Fibroblast of skin of left biceps (primary cell): ENCODE measurements around the gene MCRS1.

ENCODE experiments used
- DNase-seq, 2 experiments: peaks; one replicate each; pipeline ENCODE4 v3.0.0-alpha.2; 2013; ENCODE audit warnings: low read depth in 2 of 2

Gene MCRS1

DNA sequence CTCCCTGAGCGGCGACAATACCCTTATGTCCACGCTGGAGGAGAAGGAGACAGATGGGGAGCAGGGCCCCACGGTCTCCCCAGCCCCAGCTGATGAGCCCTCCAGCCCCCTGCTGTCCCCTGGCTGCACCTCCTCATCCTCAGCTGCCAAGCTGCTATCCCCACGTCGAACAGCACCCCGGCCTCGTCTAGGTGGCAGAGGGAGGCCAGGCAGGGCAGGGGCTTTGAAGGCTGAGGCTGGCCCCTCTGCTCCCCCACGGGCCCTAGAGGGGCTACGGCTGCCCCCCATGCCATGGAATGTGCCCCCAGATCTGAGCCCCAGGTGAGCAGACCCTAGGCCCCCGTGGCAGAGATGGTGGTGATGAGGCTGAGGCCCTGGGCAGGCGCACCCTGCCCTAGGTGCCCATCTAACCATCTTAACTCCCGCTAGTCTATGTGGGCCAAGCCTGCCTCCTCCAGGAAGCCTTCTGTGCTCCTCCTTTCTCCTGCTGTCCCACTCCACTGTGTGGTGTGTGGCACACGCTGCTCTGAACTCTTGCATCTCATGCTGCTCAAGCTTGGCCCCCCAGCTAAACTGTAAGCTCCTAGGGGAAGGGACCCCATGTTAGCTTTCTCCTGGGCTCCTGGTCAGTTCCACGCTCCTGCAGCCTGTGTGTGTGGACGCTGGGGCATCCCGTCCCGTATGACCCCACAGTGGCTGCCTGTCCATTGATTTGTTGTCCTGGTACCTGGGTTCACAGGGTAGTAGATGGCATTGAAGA is 12.1 kb downstream of the MCRS1 start:
- DNase-seq: no peak

DNA sequence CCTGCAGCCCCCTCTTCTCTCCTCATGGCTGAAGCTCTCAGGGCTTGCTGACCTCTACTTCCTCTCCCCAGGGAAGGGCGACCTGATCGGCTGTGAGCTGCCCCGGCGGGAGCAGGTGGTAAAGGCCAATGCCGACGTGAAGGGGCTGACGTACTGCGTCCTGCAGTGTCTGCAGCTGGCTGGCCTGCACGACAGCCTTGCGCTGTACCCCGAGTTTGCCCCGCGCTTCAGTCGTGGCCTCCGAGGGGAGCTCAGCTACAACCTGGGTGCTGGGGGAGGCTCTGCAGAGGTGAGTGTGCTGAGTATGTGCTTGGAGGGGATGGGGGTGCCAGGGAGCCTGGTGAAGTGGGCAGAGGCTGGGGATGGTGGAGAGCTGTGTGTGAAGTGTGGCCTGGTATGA is 13.7 kb downstream of the MCRS1 start:
- DNase-seq: no peak

DNA sequence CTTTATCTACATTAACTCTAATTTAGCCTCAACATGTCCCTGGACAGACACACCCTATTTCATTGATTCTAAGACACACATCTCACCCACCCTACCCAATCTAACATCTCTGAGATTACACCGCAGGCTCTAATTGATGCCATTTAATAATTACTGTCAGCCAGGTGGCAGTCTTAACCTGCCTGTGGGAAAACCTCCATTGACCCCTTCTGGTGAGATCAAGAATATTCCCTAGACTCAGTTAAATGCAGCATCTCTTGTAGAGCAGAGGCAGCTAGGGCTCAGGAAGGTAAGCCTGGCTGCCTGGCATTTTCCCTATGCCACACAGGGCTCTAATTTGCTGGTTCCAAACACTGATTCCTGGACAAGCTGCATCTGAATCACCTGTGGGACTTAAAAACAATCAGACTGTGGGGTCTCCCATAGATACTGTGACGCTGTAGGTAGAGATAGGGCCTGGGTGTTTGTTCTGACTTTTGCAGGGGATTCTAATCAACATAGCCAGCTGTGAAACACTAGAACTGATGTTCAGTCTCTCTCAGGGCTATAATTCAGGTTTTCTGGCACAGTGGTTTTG is 14.3 kb downstream of the MCRS1 start:
- DNase-seq: no peak

DNA sequence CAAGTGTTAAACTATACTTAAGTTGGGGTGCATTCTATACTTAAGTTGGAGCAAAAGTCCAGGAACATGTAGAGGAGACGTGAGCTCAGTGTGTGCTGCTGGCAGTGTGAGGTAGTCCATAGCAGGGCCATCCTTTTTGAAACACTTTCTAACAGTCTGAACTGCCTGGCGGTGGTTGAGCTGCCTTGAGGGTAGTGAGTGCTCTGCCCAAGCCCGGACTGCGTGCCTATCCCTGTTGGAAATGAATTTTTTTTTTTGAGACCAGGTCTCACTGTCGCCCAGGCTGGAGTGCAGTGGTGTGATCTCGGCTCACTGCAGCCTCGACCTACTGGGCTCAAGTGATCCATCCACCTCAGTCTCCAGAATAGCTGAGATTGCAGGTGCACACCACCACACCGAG is 15.0 kb downstream of the MCRS1 start:
- no peak for DNase-seq

DNA sequence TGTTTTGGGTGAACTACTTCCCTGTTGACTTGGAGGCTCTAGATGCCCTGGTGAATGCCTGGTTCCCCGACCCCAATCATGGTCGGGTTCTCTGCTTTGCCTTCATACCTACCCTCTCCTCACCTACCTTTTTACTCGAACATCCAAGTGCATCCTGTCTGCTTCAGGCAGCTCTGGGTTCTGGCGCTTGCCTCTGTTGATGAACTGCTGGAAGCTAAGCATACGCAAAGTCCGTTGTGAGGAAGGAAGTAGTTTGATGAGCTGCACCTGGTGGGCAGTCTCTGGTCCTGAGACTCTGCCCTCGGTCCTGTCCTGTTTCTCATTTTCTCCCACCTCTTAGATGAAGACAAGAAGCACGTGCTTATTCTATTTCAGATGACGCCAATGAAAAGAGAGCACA is 15.5 kb downstream of the MCRS1 start:
- no peak for DNase-seq

DNA sequence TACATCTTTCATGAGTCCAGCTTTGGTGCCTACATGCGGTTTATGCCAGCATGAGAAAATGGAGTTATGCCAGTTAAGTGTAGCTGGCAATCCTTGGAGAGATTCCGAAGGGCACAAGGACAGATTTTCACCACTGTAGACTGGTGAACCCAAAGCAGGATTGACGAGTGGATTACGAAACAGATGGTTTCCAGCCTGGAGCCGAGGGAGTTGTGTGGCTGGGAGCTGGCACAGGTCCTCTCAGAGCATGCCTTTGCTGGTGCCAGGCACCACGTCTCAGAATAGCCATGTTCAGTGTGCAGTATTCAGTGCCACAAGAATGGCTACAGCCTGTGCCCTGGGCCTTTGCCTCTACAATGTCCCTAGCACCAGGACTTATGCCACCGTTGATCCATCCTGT is 15.9 kb downstream of the MCRS1 start:
- DNase-seq: no peak

DNA sequence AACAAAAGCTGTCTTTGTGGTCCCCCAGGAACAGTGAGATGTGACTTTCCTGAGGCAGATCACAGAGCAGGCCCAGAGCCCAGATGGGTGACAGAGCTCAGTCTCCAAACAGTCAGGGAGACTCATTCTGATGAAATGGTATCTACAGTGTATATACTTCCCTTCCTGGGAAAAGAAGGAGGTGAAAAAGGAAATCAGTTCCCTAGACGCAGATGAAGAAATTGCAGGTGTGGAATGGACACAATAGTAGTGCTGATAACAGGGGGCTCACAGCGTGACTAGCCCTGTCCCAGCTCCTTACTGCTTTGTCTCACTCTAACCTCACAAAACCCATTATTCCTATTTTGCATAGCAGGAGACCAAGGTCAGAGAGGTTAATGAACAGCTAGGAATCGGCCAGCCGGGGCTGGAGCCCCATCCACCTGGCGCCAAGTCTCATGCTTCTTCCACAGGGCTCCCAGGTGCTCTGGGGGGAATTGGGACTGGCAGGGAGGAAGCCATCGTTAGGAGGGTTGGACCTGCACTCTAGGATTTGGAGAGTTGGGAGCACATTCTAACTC is 17.2 kb downstream of the MCRS1 start:
- DNase-seq: no peak

DNA sequence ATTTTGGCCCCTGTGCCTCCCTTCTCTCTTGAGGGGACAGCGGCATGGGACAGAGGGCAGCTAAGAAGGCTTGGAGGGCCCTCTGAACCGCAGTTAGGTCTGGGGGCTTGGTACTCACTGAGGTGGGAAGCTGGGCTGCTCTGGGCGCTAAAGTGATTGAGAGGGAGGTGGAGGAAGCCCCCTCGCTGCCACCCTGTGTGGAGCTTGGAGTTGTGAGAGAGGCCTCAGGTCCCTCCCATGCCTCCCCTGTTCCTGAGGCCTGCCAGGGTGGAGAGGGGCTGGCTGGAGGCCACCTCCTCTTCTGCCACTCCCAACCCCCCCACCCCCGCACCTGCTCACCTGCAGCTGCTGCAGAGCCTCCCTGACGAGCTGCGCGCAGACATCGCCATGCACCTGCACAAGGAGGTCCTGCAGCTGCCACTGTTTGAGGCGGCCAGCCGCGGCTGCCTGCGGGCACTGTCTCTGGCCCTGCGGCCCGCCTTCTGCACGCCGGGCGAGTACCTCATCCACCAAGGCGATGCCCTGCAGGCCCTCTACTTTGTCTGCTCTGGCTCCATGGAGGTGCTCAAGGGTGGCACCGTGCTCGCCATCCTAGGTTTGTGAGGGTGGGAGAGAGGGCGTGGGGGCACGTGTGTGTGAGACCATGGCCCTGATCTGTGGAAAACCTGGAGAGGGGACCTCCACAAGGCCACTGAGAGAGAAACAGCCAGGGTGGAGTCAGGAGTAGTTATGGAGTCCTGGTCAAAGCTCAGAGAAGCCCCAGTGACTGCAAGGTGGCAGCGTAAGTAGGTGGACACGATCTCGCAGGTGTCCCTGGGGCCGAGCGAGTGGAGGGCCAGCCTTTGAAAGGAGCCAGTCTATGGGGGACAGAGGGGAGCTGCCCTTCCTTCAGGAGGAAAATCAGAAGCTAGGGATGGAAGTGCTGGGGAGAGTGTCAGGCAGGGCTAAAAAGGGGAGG is 17.9 kb downstream of the MCRS1 start:
- DNase-seq: no peak

DNA sequence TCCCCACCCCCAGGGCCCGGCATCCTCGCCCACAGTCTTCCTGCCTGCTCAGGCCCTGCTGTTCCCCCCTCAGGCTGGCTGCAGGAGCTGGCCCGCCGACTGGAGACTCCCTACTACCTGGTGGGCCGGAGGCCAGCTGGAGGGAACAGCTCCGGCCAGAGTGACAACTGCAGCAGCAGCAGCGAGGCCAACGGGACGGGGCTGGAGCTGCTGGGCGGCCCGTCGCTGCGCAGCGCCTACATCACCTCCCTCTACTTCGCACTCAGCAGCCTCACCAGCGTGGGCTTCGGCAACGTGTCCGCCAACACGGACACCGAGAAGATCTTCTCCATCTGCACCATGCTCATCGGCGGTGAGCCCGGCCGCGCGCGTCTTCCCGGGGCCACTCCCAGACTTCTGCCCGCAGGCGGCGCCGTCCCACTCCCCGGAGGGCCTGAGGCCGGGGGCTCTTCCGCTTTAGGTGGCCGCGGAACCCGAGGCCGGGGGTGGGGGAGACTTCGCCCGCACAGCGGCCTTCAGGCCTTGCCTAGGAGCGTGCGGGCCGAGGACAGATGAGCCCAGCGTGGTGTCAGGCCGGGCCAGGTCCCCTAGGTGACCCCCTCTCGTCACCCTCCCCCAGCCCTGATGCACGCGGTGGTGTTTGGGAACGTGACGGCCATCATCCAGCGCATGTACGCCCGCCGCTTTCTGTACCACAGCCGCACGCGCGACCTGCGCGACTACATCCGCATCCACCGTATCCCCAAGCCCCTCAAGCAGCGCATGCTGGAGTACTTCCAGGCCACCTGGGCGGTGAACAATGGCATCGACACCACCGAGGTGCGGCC is 18.9 kb downstream of the MCRS1 start:
- DNase-seq: no peak

DNA sequence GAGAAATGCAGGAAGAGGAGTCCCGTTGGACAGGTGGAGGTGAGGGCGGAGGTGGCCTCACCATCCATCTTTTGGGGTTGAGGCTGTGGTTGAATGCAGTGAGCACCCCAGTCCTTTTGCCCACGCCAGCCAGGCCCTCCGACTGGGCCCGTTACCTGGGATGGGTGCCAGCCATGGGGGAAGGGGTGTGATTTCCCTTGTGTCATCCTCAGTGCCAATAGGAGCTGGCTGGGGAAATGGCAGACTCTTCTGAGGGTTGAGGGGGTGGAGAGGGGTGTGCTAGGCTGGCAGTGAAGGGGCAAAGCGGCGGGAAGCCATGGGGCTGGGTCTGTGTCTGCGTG is 19.5 kb downstream of the MCRS1 start:
- no peak for DNase-seq

- no peak for DNase-seq
These were observed 20.8 kb downstream of the MCRS1 start for GRCh38 chr12:49547090-49547690.

DNA sequence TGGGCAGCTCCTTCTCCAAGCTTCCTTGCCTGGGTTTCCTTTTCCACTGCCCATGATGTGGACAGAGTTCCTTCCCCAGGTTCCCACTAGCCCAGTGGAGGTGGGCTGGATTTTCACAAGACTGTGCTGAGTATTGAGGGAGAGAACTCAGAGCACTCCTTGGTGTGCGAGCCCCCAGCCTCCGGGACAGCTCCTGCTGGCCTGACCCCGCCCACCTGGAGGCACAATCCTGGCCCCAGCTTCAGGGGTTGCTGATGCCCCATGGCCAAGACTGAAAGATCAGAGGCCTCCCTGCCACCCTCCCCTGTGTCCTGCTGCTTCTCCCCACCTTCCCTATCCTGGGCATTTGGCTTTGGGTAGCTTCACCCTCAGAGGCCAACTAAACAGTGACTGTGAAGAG is 21.5 kb downstream of the MCRS1 start:
- DNase-seq: no peak

GRCh38 chr12:49545815-49546214 is 22.1 kb downstream of the MCRS1 start:
- DNase-seq: no peak

- DNase-seq: no peak
These were observed 23.8 kb downstream of the MCRS1 start for GRCh38 chr12:49543914-49544815.

DNA sequence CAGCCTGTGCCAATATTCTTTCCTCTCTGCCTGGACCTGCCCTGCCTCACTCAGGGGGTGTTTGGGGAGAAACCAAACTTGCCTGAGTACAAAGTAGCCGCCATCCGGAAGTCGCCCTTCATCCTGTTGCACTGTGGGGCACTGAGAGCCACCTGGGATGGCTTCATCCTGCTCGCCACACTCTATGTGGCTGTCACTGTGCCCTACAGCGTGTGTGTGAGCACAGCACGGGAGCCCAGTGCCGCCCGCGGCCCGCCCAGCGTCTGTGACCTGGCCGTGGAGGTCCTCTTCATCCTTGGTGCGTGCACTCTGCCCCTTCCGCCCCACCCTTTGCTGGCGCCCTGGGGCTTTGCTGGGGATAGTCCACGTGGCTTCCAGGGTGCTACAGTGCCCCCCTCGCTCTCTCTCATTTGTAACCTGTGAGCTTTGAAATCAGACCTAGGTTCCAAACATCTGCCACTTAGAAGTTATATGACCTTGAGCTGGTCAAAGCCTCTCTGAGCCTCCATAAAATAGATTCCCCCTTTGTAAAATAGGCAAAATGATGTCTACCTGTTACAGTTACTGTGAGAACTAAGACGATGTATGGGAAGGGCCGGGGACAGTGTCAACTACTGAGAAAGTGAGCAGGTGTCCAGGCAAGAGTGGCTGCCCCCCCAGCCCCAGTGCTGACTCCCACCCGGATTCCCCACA is 24.6 kb downstream of the MCRS1 start:
- no peak for DNase-seq

- DNase-seq: no peak
These were observed 25.3 kb downstream of the MCRS1 start for GRCh38 chr12:49542592-49543160.

- DNase-seq: no peak
These were observed 25.9 kb downstream of the MCRS1 start for GRCh38 chr12:49541911-49542505.

- DNase-seq: no peak
These were observed 26.6 kb downstream of the MCRS1 start for GRCh38 chr12:49541140-49541861.
